Neural crest cell (in vitro differentiated cells): ENCODE results near the gene ERC1. TPM values are rescaled to one million over a fixed set of nuclear protein-coding genes. Genes with fewer than 3 reads are reported as not detected.
"Not testable (repeated sequence)": the region's sequence is repeated elsewhere in the genome, so short reads cannot be mapped to it uniquely, and the experiment has no call there.

Experiments
- DNase-seq: peaks from one replicate; pipeline ENCODE4 v3.0.0; 2021; ENCODE audit warnings: low read depth, mixed read lengths, low spot score
- H3K27ac Mint-ChIP-seq: one replicate; pipeline ENCODE4 v1.8.0; 2021; ENCODE audit warnings: mild to moderate bottlenecking, mixed read lengths; ENCODE audit not compliant: unreplicated experiment
- H3K27me3 Mint-ChIP-seq: 2 replicates; pipeline ENCODE4 v1.8.0; 2021; ENCODE audit warnings: low read depth, mild to moderate bottlenecking, mixed read lengths
- H3K36me3 Mint-ChIP-seq: 2 replicates; pipeline ENCODE4 v1.8.0; 2021; ENCODE audit warnings: low read depth, mild to moderate bottlenecking, mixed read lengths
- H3K4me1 Mint-ChIP-seq: 2 replicates; pipeline ENCODE4 v1.8.0; 2021; ENCODE audit warnings: mixed read lengths
- H3K4me3 Mint-ChIP-seq: one replicate; pipeline ENCODE4 v1.8.0; 2021; ENCODE audit warnings: mild to moderate bottlenecking, mixed read lengths
- H3K9me3 Mint-ChIP-seq: 2 replicates; pipeline ENCODE4 v1.8.0; 2021; ENCODE audit warnings: mixed read lengths
- total RNA-seq: library from RNA; stranded (reverse); gene quantifications from 2 replicates; pipeline ENCODE4 v1.2.1, GENCODE V29; 2021
- TF ChIP-seq, protein P1 (sequence below): fragments of 200-600 bp; sonication (generic); conservative IDR thresholded peaks from 2 replicates; pipeline ENCODE4 v1.5.0; 2021; ENCODE audit warnings: antibody characterized with exemption, mild to moderate bottlenecking

ERC1 gene
- total RNA-seq, 1 donor from 2014 or later = 38.9 TPM

DNA sequence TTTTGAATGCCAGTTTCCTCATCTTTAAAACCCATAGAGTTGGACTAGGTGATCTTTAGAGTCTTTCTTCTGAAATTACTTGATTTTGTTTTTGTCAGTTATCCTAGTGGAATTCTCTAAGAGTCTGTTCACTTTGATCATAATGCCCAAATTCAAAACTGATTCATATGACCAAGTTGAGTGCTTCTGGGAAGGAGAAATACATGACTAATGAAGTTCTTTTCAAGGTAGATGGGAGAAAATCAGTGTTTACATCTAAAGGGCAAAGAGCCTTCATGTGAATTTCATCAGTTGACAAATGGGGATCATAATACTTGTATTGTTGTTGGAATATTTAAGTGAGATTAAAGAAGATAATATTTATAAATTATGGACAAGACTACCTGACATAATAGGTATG, 53.2 kb downstream of the ERC1 start:
- peaks cover 3% of the 10 kb centered on the region for H3K9me3 Mint-ChIP-seq
- no peak for DNase-seq
- no peak overlapping the region for H3K27ac Mint-ChIP-seq
- H3K27me3 Mint-ChIP-seq = no peaks in the 10 kb centered on the region
- TF ChIP-seq, protein P1, sequence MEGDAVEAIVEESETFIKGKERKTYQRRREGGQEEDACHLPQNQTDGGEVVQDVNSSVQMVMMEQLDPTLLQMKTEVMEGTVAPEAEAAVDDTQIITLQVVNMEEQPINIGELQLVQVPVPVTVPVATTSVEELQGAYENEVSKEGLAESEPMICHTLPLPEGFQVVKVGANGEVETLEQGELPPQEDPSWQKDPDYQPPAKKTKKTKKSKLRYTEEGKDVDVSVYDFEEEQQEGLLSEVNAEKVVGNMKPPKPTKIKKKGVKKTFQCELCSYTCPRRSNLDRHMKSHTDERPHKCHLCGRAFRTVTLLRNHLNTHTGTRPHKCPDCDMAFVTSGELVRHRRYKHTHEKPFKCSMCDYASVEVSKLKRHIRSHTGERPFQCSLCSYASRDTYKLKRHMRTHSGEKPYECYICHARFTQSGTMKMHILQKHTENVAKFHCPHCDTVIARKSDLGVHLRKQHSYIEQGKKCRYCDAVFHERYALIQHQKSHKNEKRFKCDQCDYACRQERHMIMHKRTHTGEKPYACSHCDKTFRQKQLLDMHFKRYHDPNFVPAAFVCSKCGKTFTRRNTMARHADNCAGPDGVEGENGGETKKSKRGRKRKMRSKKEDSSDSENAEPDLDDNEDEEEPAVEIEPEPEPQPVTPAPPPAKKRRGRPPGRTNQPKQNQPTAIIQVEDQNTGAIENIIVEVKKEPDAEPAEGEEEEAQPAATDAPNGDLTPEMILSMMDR = no peak
- peaks cover 2% of the 10 kb centered on the region for H3K36me3 Mint-ChIP-seq
- no peaks in the 10 kb centered on the region for H3K4me1 Mint-ChIP-seq
- no peak overlapping the region for H3K4me3 Mint-ChIP-seq

DNA sequence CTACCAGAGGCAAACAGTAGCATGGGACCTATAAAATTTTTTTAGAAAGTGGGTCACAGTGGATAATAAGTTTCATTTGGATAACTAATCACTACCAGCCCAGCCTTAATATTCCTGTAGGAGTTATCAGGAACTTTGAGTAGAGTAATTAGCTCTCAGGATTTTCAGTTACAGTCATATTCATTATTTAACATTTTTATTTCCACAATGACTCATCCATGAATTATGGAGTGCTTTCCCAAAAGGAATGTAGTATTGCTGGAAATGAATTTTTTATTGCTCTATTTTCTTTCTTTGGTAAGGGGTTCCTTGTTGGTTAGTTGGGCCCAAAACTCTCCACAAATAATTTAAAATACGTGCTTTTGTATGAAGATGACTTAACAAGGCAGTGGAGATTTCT, 53.7 kb downstream of the ERC1 start:
- no peak for DNase-seq
- TF ChIP-seq, protein P1 = no peak
- peaks cover 2% of the 10 kb centered on the region for H3K36me3 Mint-ChIP-seq
- no peaks in the 10 kb centered on the region for H3K4me1 Mint-ChIP-seq
- peaks cover under 1% of the 10 kb centered on the region for H3K9me3 Mint-ChIP-seq
- no peak overlapping the region for H3K27ac Mint-ChIP-seq
- no peaks in the 10 kb centered on the region for H3K27me3 Mint-ChIP-seq
- H3K4me3 Mint-ChIP-seq = no peak overlapping the region

DNA sequence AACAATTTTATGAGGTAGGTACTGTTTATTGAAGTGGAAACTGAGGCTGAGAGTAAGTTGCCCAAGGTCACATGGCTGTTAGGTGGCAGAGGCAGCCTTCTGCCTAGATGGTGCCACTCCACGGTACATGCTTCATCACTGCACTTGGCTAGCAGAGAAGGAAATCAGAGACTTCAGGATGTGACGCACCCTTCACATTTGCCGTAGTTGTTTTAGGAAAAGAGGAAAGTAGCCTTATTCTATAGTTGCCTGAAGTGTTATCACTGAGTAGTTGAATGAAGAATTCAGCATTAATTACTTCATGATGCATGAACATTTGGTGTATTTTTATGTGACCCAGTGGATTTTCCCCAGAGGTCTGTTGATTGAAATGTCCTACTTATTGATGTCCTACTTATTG, 55.7 kb downstream of the ERC1 start:
- H3K4me1 Mint-ChIP-seq = peaks cover 4% of the 10 kb centered on the region
- H3K9me3 Mint-ChIP-seq = no peaks in the 10 kb centered on the region
- no peak for DNase-seq
- H3K27me3 Mint-ChIP-seq = no peaks in the 10 kb centered on the region
- TF ChIP-seq, protein P1 = no peak
- H3K36me3 Mint-ChIP-seq = no peaks in the 10 kb centered on the region
- no peak overlapping the region for H3K27ac Mint-ChIP-seq
- no peak overlapping the region for H3K4me3 Mint-ChIP-seq

DNA sequence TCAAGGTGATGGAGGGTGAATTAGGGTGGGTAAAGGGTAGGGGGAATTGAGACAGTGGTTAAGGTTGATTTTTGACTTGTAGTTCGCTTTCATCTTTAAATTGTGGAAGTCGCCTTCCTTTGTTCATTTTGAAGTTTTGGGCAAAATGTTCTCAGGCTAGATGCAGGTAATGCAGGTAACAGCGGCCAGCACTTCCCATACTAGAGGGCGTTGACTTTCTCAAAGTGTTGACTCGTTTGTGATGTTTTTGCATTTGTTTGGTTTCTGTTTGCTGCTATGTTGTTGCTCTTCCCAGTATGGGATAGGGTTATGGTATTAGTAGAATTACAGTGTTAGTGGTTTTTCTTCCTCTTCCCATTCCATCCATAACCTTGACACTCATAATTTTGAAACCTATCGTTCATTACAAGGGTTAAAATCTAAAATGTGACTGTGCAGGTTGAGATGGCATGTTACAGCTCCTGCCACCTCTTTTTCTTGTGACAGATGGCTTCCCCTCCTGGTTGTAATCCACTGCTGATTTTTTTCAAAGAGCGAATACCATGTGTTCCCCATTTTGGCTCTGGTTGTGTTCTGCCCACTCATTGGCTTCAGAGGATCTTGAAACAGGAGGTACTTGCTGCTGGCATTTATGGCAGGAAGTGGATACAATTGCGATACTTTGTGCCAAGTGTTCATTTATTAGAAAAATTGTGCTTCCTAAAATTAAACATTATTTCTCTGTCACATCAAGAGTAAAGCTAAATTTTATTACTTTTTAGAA, 57.1 kb downstream of the ERC1 start:
- H3K27me3 Mint-ChIP-seq = no peaks in the 10 kb centered on the region
- no peaks in the 10 kb centered on the region for H3K36me3 Mint-ChIP-seq
- peaks cover 6% of the 10 kb centered on the region for H3K4me1 Mint-ChIP-seq
- no peaks in the 10 kb centered on the region for H3K9me3 Mint-ChIP-seq
- no peak for DNase-seq
- no peak overlapping the region for H3K27ac Mint-ChIP-seq
- TF ChIP-seq, protein P1 = no peak
- H3K4me3 Mint-ChIP-seq = no peak overlapping the region

GRCh38 chr12:1050059-1050707, 59.2 kb downstream of the ERC1 start:
- Mint-ChIP-seq H3K9me3 (no peaks in the 10 kb centered on the region), H3K36me3 (no peaks in the 10 kb centered on the region), H3K4me1 (peaks cover 27% of the 10 kb centered on the region), H3K27ac (no peak overlapping the region), H3K27me3 (no peaks in the 10 kb centered on the region), H3K4me3 (no peak overlapping the region)
- no peak for DNase-seq
- TF ChIP-seq, protein P1 = no peak

GRCh38 chr12:1051672-1052071, 60.6 kb downstream of the ERC1 start:
- not testable (repeated sequence) for H3K4me3 Mint-ChIP-seq, H3K27me3 Mint-ChIP-seq, DNase-seq, H3K9me3 Mint-ChIP-seq, H3K27ac Mint-ChIP-seq, H3K36me3 Mint-ChIP-seq
- peaks cover 36% of the 10 kb centered on the region for H3K4me1 Mint-ChIP-seq
